Measurements from ENCODE around the gene IFIT3. TPM values are rescaled to one million over a fixed set of nuclear protein-coding genes. Genes with fewer than 3 reads are reported as not detected.
A peak's percentile ranks its signal among the peaks of the same experiment; 100 is the strongest.

Gene IFIT3
- total and polyA plus RNA-seq, 2 donors (not counting 1 experiment from before 2014, with no cell fraction given) = 1.5 to 4.2 TPM

DNA sequence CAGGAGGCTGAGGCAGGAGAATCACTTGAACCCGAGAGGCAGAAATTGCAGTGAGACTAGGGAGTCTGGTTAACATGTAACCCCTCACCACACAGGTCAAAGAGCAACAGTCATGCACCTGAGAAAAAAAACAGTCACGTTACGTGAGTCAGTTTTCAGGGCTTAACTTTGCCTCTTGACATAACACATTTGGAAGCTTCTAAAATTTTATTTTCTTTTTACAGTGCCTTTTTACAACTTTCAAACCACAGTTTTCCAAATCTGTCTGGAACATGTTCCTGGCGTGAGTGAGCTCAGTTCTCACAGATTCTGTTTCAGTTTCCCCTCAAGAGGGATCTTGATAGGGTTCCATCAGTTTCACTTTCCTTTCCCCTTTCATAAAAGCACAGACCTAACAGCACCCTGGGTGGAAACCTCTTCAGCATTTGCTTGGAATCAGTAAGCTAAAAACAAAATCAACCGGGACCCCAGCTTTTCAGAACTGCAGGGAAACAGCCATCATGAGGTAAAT, 4.4 kb downstream of the IFIT3 start:
- peak overlapping the region; percentile 70 to 91 for H3K27ac ChIP-seq (ENCODE audit: low read length in 2 of 2)
- Mint-ChIP-seq H3K9me3 (ENCODE audit: insufficient read depth) (no peaks in the 10 kb centered on the region), H3K4me3 (peak overlapping the region; percentile 81), H3K27me3 (no peaks in the 10 kb centered on the region), H3K4me1 (peaks cover 54% of the 10 kb centered on the region), H3K27ac (peak overlapping the region; percentile 87)
- peak overlapping the region; percentile 78 for H3K4me2 ChIP-seq (replicated peaks; ENCODE audit: low read depth, low read length, poor library complexity, severe bottlenecking)
- intact Hi-C loops (cut with micrococcal nuclease) = loop anchor here (1.0 kb wide), 3 partner anchors 31 to 82 kb away; partner anchors contain the start of genes IFIT1 and IFIT5
- no peaks in the 10 kb centered on the region for H3K27me3 ChIP-seq (replicated peaks in 1 of 4; ENCODE audit: control extremely low read depth in 1 of 4, control insufficient read depth in 3 of 4, insufficient read depth in 4 of 4, low read length in 3 of 4)
- peak; percentile 79 for DNase-seq
- peak overlapping the region; percentile 56 for H2AFZ ChIP-seq (ENCODE audit: insufficient read depth, low read depth, low read length, poor library complexity, severe bottlenecking)
- ATAC-seq (ENCODE audit: low read depth) = peak; percentile 55
- H3K9me3 ChIP-seq (ENCODE audit: control extremely low read depth in 1 of 3, control insufficient read depth in 2 of 3, insufficient read depth in 1 of 3, low read length in 2 of 3) = no peaks in the 10 kb centered on the region
- peaks cover 41 to 67% of the 10 kb centered on the region in 2 donors for H3K4me1 ChIP-seq (ENCODE audit: control insufficient read depth in 2 of 2, insufficient read depth in 2 of 2, low read length in 2 of 2)
- peak overlapping the region; percentile 63 for H3K9ac ChIP-seq (ENCODE audit: low read length)
- 0% methylated on average over 5 of the region's 5 CpGs for WGBS (ENCODE audit: insufficient coverage)
- TF ChIP-seq EZH2 (IDR thresholded peaks at IDR 0.05; ENCODE audit: borderline replicate concordance, insufficient read depth, low read depth, low read length, poor library complexity, severe bottlenecking) = no peak
- TF ChIP-seq, protein P1, sequence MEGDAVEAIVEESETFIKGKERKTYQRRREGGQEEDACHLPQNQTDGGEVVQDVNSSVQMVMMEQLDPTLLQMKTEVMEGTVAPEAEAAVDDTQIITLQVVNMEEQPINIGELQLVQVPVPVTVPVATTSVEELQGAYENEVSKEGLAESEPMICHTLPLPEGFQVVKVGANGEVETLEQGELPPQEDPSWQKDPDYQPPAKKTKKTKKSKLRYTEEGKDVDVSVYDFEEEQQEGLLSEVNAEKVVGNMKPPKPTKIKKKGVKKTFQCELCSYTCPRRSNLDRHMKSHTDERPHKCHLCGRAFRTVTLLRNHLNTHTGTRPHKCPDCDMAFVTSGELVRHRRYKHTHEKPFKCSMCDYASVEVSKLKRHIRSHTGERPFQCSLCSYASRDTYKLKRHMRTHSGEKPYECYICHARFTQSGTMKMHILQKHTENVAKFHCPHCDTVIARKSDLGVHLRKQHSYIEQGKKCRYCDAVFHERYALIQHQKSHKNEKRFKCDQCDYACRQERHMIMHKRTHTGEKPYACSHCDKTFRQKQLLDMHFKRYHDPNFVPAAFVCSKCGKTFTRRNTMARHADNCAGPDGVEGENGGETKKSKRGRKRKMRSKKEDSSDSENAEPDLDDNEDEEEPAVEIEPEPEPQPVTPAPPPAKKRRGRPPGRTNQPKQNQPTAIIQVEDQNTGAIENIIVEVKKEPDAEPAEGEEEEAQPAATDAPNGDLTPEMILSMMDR (IDR thresholded peaks at IDR 0.05) = no peak
- CTCF ChIA-PET = interaction anchor here (0.7 to 1.7 kb wide), 4 partner anchors 30 to 86 kb away, joined by 3 to 7 read pairs (median 5); partner anchors contain the start of genes IFIT2 and IFIT5
- peaks cover 31% of the 10 kb centered on the region for H3K79me2 ChIP-seq (ENCODE audit: control insufficient read depth, insufficient read depth, low read length)
- POLR2A ChIA-PET = interaction anchor here (1.1 to 1.4 kb wide), 2 partner anchors 30 to 82 kb away, joined by 6 to 7 read pairs; partner anchors contain the start of genes IFIT2 and IFIT5
- H3K36me3 ChIP-seq (replicated peaks in 1 of 2; ENCODE audit: control extremely low read depth in 1 of 2, control insufficient read depth in 1 of 2, extremely low read depth in 1 of 2, insufficient read depth in 2 of 2, low read length in 1 of 2) = peaks cover 0 to 3% of the 10 kb centered on the region in 2 experiments
- H3K4me3 ChIP-seq (ENCODE audit: control extremely low read depth in 1 of 5, extremely low read depth in 1 of 5, insufficient read depth in 1 of 5, low read depth in 2 of 5, low read length in 4 of 5) = peak overlapping the region; percentile 27 to 68 (median 42)
- H4K20me1 ChIP-seq (ENCODE audit: control insufficient read depth, insufficient read depth, low read length, poor library complexity, severe bottlenecking) = no peaks in the 10 kb centered on the region

- CTCF ChIA-PET = interaction anchor here (0.5 to 0.7 kb wide), 2 partner anchors 10 to 1915 kb away, joined by 3 to 6 read pairs; no protein-coding TSS in a partner anchor
- Histone ChIP-seq H4K20me1 (ENCODE audit: control insufficient read depth, insufficient read depth, low read length, poor library complexity, severe bottlenecking) (no peaks in the 10 kb centered on the region), H3K4me1 (ENCODE audit: control insufficient read depth in 2 of 2, insufficient read depth in 2 of 2, low read length in 2 of 2) (peaks cover 25 to 47% of the 10 kb centered on the region in 2 donors), H3K27ac (ENCODE audit: low read length in 2 of 2) (peak overlapping the region in 1 of 2 donors; percentile 45), H3K36me3 (replicated peaks in 1 of 2; ENCODE audit: control extremely low read depth in 1 of 2, control insufficient read depth in 1 of 2, extremely low read depth in 1 of 2, insufficient read depth in 2 of 2, low read length in 1 of 2) (peaks cover 0 to 19% of the 10 kb centered on the region in 2 experiments), H3K4me3 (ENCODE audit: control extremely low read depth in 1 of 5, extremely low read depth in 1 of 5, insufficient read depth in 1 of 5, low read depth in 2 of 5, low read length in 4 of 5) (no peak overlapping the region), H2AFZ (ENCODE audit: insufficient read depth, low read depth, low read length, poor library complexity, severe bottlenecking) (no peak overlapping the region), H3K9ac (ENCODE audit: low read length) (no peak overlapping the region), H3K79me2 (ENCODE audit: control insufficient read depth, insufficient read depth, low read length) (peaks cover 27% of the 10 kb centered on the region), H3K27me3 (replicated peaks in 1 of 4; ENCODE audit: control extremely low read depth in 1 of 4, control insufficient read depth in 3 of 4, insufficient read depth in 4 of 4, low read length in 3 of 4) (no peaks in the 10 kb centered on the region), H3K4me2 (replicated peaks; ENCODE audit: low read depth, low read length, poor library complexity, severe bottlenecking) (no peak overlapping the region), H3K9me3 (ENCODE audit: control extremely low read depth in 1 of 3, control insufficient read depth in 2 of 3, insufficient read depth in 1 of 3, low read length in 2 of 3) (no peaks in the 10 kb centered on the region)
- Mint-ChIP-seq H3K27me3 (no peaks in the 10 kb centered on the region), H3K4me3 (no peak overlapping the region), H3K27ac (peak overlapping the region; percentile 39), H3K4me1 (peaks cover 36% of the 10 kb centered on the region), H3K9me3 (ENCODE audit: insufficient read depth) (no peaks in the 10 kb centered on the region)
- POLR2A ChIA-PET = no interaction called here
- TF ChIP-seq, protein P1 (IDR thresholded peaks at IDR 0.05) = no peak
- no peak for TF ChIP-seq EZH2 (IDR thresholded peaks at IDR 0.05; ENCODE audit: borderline replicate concordance, insufficient read depth, low read depth, low read length, poor library complexity, severe bottlenecking)
- intact Hi-C loops (cut with micrococcal nuclease) = no loop called here
- ATAC-seq (ENCODE audit: low read depth) = no peak
- no CpG with 5 or more reads among the region's 3 CpGs for WGBS (ENCODE audit: insufficient coverage)
- no peak for DNase-seq
Observed at GRCh38 chr10:89335226-89335625, 7.4 kb downstream of the IFIT3 start.
